H9 (cell line): Measurements from ENCODE around the gene UCMA. TPM values are rescaled to one million over a fixed set of nuclear protein-coding genes. Genes with fewer than 3 reads are reported as not detected.

Source experiments
- DNase-seq: peaks from one replicate; pipeline ENCODE4 v3.0.0-alpha.2; 2017
- H2AFZ ChIP-seq: one replicate; pipeline ENCODE4 v1.6.1; 2013; ENCODE audit warnings: mild to moderate bottlenecking, low read length, control low read depth, moderate library complexity
- H2AK5ac ChIP-seq: 2 replicates; pipeline ENCODE4 v1.6.1; 2013; ENCODE audit warnings: low read length, control low read depth, mixed read lengths; ENCODE audit not compliant: insufficient read length
- H2BK120ac ChIP-seq: one replicate; pipeline ENCODE4 v1.6.1; 2013; ENCODE audit warnings: low read depth, mild to moderate bottlenecking, low read length, control low read depth, inconsistent platforms; ENCODE audit not compliant: poor library complexity, severe bottlenecking
- H2BK12ac ChIP-seq: 2 replicates; pipeline ENCODE4 v1.6.1; 2013; ENCODE audit warnings: low read length, control low read depth, mixed read lengths, low read depth; ENCODE audit not compliant: insufficient read length
- H2BK15ac ChIP-seq: 2 replicates; pipeline ENCODE4 v1.6.1; 2013; ENCODE audit warnings: low read depth, low read length, control low read depth
- H2BK20ac ChIP-seq: one replicate; pipeline ENCODE4 v1.6.1; 2013; ENCODE audit warnings: low read depth, mild to moderate bottlenecking, low read length, control low read depth, inconsistent platforms; ENCODE audit not compliant: poor library complexity, severe bottlenecking
- H2BK5ac ChIP-seq: 2 replicates; pipeline ENCODE4 v1.6.1; 2013; ENCODE audit warnings: low read length, control low read depth, mixed read lengths; ENCODE audit not compliant: insufficient read length
- H3K14ac ChIP-seq: 2 replicates; pipeline ENCODE4 v1.6.1; 2013; ENCODE audit warnings: low read length, control low read depth; ENCODE audit not compliant: insufficient read depth
- H3K18ac ChIP-seq: 2 replicates; pipeline ENCODE4 v1.6.1; 2013; ENCODE audit warnings: low read depth, mild to moderate bottlenecking, mixed read lengths, low read length, control low read depth; ENCODE audit not compliant: insufficient read length
- H3K23ac ChIP-seq: 2 replicates; pipeline ENCODE4 v1.6.1; 2013; ENCODE audit warnings: low read length, control low read depth, mixed read lengths, low read depth; ENCODE audit not compliant: insufficient read length
- H3K23me2 ChIP-seq: 2 replicates; pipeline ENCODE4 v1.6.1; 2013; ENCODE audit warnings: low read depth, mild to moderate bottlenecking, mixed read lengths, low read length, control low read depth; ENCODE audit not compliant: insufficient read length, poor library complexity, severe bottlenecking
- H3K27ac ChIP-seq: 2 replicates; pipeline ENCODE4 v1.5.1; 2013; ENCODE audit warnings: low read length, control low read depth, mixed read lengths, low read depth; ENCODE audit not compliant: insufficient read length
- H3K27me3 ChIP-seq: 2 replicates; pipeline ENCODE4 v1.6.1; 2013; ENCODE audit warnings: low read length, control low read depth, inconsistent platforms; ENCODE audit not compliant: insufficient read depth
- H3K4ac ChIP-seq: 2 replicates; pipeline ENCODE4 v1.6.1; 2013; ENCODE audit warnings: low read depth, mild to moderate bottlenecking, control low read depth, inconsistent platforms, low read length, moderate library complexity
- H3K4me1 ChIP-seq: 2 replicates; pipeline ENCODE4 v1.6.1; 2013; ENCODE audit warnings: low read length, control low read depth, inconsistent platforms; ENCODE audit not compliant: insufficient read depth
- H3K4me2 ChIP-seq: 2 replicates; pipeline ENCODE4 v1.6.1; 2013; ENCODE audit warnings: low read length, control low read depth, mixed read lengths; ENCODE audit not compliant: insufficient read length, insufficient read depth
- H3K56ac ChIP-seq: 2 replicates; pipeline ENCODE4 v1.6.1; 2013; ENCODE audit warnings: low read depth, mild to moderate bottlenecking, mixed read lengths, low read length, control low read depth; ENCODE audit not compliant: insufficient read length
- H3K79me1 ChIP-seq: 2 replicates; pipeline ENCODE4 v1.6.1; 2013; ENCODE audit warnings: low read depth, mild to moderate bottlenecking, moderate library complexity, low read length, control low read depth, inconsistent platforms; ENCODE audit not compliant: insufficient read depth, poor library complexity, severe bottlenecking
- H3K79me2 ChIP-seq: 2 replicates; pipeline ENCODE4 v1.6.1; 2013; ENCODE audit warnings: low read length, control low read depth, inconsistent platforms; ENCODE audit not compliant: insufficient read depth
- H3K9ac ChIP-seq: 2 replicates; pipeline ENCODE4 v1.6.1; 2013; ENCODE audit warnings: low read length, control low read depth, mixed read lengths; ENCODE audit not compliant: insufficient read length; ENCODE audit errors: extremely low read depth
- H3K9me3 ChIP-seq: one replicate; pipeline ENCODE4 v1.6.1; 2013; ENCODE audit warnings: low read depth, low read length, inconsistent platforms; ENCODE audit not compliant: control insufficient read depth
- H3T11ph ChIP-seq: one replicate; pipeline ENCODE4 v1.6.1; 2013; ENCODE audit warnings: mild to moderate bottlenecking, low read length, control low read depth, inconsistent platforms
- H4K20me1 ChIP-seq: one replicate; pipeline ENCODE4 v1.6.1; 2013; ENCODE audit not compliant: control insufficient read depth, insufficient read length, insufficient read depth
- H4K5ac ChIP-seq: 2 replicates; pipeline ENCODE4 v1.6.1; 2013; ENCODE audit warnings: low read depth, mild to moderate bottlenecking, mixed read lengths, low read length, control low read depth; ENCODE audit not compliant: insufficient read length
- H4K8ac ChIP-seq: replicated peaks from 2 replicates; pipeline ENCODE4 v1.6.1; 2013; ENCODE audit warnings: low read length, control low read depth, mixed read lengths, low read depth; ENCODE audit not compliant: insufficient read length
- H4K91ac ChIP-seq: 2 replicates; pipeline ENCODE4 v1.6.1; 2013; ENCODE audit warnings: low read depth, mild to moderate bottlenecking, moderate library complexity, mixed read lengths, low read length, control low read depth; ENCODE audit not compliant: insufficient read length
- H3K27ac Mint-ChIP-seq, 3 experiments: 2 replicates in 2 of 3; 3 replicates in 1 of 3; pipeline ENCODE4 v1.8.0; 2020 to 2021; ENCODE audit warnings: mixed read lengths in 3 of 3, mild to moderate bottlenecking in 1 of 3, moderate library complexity in 1 of 3
- H3K27me3 Mint-ChIP-seq: 2 replicates; pipeline ENCODE4 v1.8.0; 2021; ENCODE audit warnings: low read depth, mild to moderate bottlenecking, moderate library complexity, mixed read lengths
- H3K36me3 Mint-ChIP-seq, 3 experiments: 2 replicates in 2 of 3; 3 replicates in 1 of 3; pipeline ENCODE4 v1.8.0; 2020 to 2021; ENCODE audit warnings: low read depth in 3 of 3, mixed read lengths in 3 of 3; ENCODE audit not compliant: insufficient read depth in 1 of 3
- H3K4me1 Mint-ChIP-seq, 2 experiments: 2 replicates each; pipeline ENCODE4 v1.8.0; 2020; ENCODE audit warnings: mixed read lengths in 2 of 2
- H3K4me3 Mint-ChIP-seq, 2 experiments: 2 replicates in 1 of 2; 3 replicates in 1 of 2; pipeline ENCODE4 v1.8.0; 2020 to 2021; ENCODE audit warnings: mild to moderate bottlenecking in 2 of 2, mixed read lengths in 2 of 2, moderate library complexity in 1 of 2
- H3K9me3 Mint-ChIP-seq, 2 experiments: 2 replicates in 1 of 2; 3 replicates in 1 of 2; pipeline ENCODE4 v1.8.0; 2020; ENCODE audit warnings: mild to moderate bottlenecking in 2 of 2, mixed read lengths in 2 of 2, moderate library complexity in 1 of 2
- WGBS: extraction: QIAGEN DNeasy Blood & Tissue Kit; methylation state at CpG from one replicate; pipeline ENCODE4 v1.1.7; 2013; ENCODE audit warnings: missing lambda C conversion rate, low lambda C conversion rate, mixed read lengths; ENCODE audit not compliant: insufficient read length; ENCODE audit errors: extremely low coverage; 5-methylcytosine and 5-hydroxymethylcytosine counted together
- total RNA-seq: library from RNA; stranded (reverse); gene quantifications from 2 replicates; pipeline ENCODE4 v1.2.1, GENCODE V29; 2021
- TF ChIP-seq, protein P1 (sequence below): fragments of 200-600 bp; sonication (generic); conservative IDR thresholded peaks from 3 replicates; pipeline ENCODE4 v1.8.0; 2021; ENCODE audit warnings: antibody characterized with exemption, mild to moderate bottlenecking

UCMA gene
- total RNA-seq, 1 experiment from 2014 or later = not detected

DNA sequence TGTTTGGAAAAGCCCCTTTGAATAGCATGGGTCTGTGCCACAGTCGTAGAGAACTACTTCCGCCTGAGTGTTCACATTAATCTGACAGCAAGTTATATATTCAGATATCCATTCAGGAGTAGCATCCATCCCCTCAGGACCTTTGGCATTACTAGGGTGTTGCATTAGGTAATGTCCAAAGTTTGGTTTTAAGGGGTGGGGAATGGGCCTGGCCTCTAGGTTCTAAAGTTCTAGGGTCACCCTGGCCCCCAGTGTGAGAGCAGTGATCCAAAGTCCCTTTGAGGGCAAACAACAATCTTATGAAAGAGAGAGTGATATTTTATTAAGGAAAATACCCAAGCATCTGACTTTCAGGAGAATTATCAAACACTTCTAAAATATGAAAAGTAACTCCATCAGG, 60.6 kb downstream of the UCMA start:
- Histone ChIP-seq H4K91ac (no peak overlapping the region), H3K14ac (no peak overlapping the region), H2BK12ac (no peak overlapping the region), H3K4me1 (no peaks in the 10 kb centered on the region), H3K23me2 (no peaks in the 10 kb centered on the region), H2BK120ac (no peak overlapping the region), H2BK20ac (no peak overlapping the region), H4K5ac (no peak overlapping the region), H4K20me1 (no peaks in the 10 kb centered on the region), H3K9me3 (no peaks in the 10 kb centered on the region), H3T11ph (no peak overlapping the region), H4K8ac (no peak overlapping the region), H3K79me1 (no peaks in the 10 kb centered on the region), H3K56ac (no peak overlapping the region), H3K4me2 (no peak overlapping the region), H3K79me2 (no peaks in the 10 kb centered on the region), H2BK15ac (no peak overlapping the region), H2AK5ac (no peak overlapping the region), H3K4ac (no peak overlapping the region), H3K27ac (no peak overlapping the region), H3K18ac (no peak overlapping the region), H2BK5ac (no peak overlapping the region), H3K9ac (no peak overlapping the region), H3K27me3 (no peaks in the 10 kb centered on the region), H2AFZ (no peak overlapping the region), H3K23ac (no peak overlapping the region)
- H3K4me3 Mint-ChIP-seq = no peak overlapping the region
- 0 out of 7 replicates have a peak overlapping the region, but pooled peaks of 2 of the 3 experiments have one; percentile 12 to 22 for H3K27ac Mint-ChIP-seq
- WGBS = no CpG with 5 or more reads among the region's 2 CpGs
- H3K9me3 Mint-ChIP-seq = no peaks in the 10 kb centered on the region
- TF ChIP-seq, protein P1, sequence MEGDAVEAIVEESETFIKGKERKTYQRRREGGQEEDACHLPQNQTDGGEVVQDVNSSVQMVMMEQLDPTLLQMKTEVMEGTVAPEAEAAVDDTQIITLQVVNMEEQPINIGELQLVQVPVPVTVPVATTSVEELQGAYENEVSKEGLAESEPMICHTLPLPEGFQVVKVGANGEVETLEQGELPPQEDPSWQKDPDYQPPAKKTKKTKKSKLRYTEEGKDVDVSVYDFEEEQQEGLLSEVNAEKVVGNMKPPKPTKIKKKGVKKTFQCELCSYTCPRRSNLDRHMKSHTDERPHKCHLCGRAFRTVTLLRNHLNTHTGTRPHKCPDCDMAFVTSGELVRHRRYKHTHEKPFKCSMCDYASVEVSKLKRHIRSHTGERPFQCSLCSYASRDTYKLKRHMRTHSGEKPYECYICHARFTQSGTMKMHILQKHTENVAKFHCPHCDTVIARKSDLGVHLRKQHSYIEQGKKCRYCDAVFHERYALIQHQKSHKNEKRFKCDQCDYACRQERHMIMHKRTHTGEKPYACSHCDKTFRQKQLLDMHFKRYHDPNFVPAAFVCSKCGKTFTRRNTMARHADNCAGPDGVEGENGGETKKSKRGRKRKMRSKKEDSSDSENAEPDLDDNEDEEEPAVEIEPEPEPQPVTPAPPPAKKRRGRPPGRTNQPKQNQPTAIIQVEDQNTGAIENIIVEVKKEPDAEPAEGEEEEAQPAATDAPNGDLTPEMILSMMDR = no peak
- no peak for DNase-seq
- no peaks in the 10 kb centered on the region for H3K4me1 Mint-ChIP-seq
- peaks cover 52 to 82% (median 74%) of the 10 kb centered on the region in 3 experiments; a peak in 6 of 7 replicates for H3K36me3 Mint-ChIP-seq
- no peaks in the 10 kb centered on the region for H3K27me3 Mint-ChIP-seq

Other genes starting within 250 kb of the UCMA start
- 2.3 and 2.4 TPM in 2 replicates for gene CCDC3, start 232.7 kb downstream of the UCMA start, total RNA-seq
- gene OPTN, start 134.2 kb downstream of the UCMA start, total RNA-seq = 13.6 and 16.1 TPM in 2 replicates
- 63.9 and 67.4 TPM in 2 replicates for gene MCM10, start 72.8 kb downstream of the UCMA start, total RNA-seq
- 19.7 and 21.5 TPM in 2 replicates for gene PHYH, start 65.7 kb upstream of the UCMA start, total RNA-seq
- 366 and 387 TPM in 2 replicates for gene SEPHS1, start 113.9 kb upstream of the UCMA start, total RNA-seq